ENCODE data around the gene PRDM16. TPM values are rescaled to one million over a fixed set of nuclear protein-coding genes. Genes with fewer than 3 reads are reported as not detected.

The PRDM16 gene
- total RNA-seq, 1 donor from 2014 or later: 0.43 TPM

DNA sequence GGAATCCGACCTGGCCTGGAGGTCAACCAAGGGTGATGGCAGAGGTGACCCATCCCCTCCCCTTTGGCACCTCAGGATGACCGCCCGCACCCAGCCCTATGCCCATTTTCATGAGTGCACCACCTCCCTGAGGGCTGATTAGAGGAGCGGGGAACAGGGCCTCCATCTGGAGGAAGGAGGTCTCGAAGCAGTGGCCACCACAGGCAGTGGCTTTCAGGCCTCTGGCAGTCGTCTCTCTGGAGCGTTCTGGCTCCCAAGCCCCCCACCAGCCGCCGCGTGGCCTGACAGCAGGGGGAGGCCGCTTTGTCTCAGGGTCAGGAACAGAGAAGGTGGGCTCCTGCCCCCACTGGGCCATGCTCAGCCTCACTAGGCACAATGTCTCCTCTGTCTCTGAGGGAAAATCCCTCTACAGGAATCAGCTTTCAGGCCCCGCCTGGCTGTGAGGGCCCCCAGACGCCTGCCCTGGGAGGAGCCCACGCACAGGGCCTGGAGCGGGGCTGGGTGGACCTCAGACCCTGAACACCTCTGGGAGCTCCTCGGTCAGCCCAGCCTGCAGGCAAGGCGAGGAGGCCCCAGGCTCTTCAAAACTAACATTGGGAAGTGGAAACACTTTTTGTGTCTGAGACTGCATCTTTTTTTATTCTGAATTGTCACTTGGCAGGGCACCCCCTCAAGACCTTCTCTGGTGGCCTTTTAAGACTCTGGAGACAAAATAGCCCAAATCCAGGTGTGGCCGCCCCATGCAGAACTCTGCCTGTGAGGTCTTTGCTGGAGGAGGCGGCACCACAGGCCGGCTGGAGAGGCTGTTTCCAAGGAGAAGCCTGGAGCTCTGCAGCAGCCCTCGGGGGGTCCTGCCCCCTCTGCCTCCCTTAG is 257.7 kb downstream of the PRDM16 start:
- no peaks in the 10 kb centered on the region for H3K36me3 ChIP-seq (ENCODE audit: insufficient read depth, low read length)
- peaks cover 4% of the 10 kb centered on the region for H3K4me1 ChIP-seq (ENCODE audit: insufficient read depth, low read length)
- H3K4me3 Mint-ChIP-seq (ENCODE audit: unreplicated experiment): no peak overlapping the region
- no peaks in the 10 kb centered on the region for H3K9me3 ChIP-seq (ENCODE audit: insufficient read depth, low read depth, low read length)
- H3K27ac Mint-ChIP-seq (ENCODE audit: unreplicated experiment): no peak overlapping the region
- no peaks in the 10 kb centered on the region for H3K36me3 Mint-ChIP-seq (ENCODE audit: low read depth, unreplicated experiment)
- peaks cover 3% of the 10 kb centered on the region for H3K27me3 ChIP-seq (ENCODE audit: insufficient read depth, low read length)
- no peak for TF ChIP-seq EZH2 (IDR thresholded peaks at IDR 0.05; ENCODE audit: insufficient read depth, low read length)
- TF ChIP-seq, protein P1, sequence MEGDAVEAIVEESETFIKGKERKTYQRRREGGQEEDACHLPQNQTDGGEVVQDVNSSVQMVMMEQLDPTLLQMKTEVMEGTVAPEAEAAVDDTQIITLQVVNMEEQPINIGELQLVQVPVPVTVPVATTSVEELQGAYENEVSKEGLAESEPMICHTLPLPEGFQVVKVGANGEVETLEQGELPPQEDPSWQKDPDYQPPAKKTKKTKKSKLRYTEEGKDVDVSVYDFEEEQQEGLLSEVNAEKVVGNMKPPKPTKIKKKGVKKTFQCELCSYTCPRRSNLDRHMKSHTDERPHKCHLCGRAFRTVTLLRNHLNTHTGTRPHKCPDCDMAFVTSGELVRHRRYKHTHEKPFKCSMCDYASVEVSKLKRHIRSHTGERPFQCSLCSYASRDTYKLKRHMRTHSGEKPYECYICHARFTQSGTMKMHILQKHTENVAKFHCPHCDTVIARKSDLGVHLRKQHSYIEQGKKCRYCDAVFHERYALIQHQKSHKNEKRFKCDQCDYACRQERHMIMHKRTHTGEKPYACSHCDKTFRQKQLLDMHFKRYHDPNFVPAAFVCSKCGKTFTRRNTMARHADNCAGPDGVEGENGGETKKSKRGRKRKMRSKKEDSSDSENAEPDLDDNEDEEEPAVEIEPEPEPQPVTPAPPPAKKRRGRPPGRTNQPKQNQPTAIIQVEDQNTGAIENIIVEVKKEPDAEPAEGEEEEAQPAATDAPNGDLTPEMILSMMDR (IDR thresholded peaks at IDR 0.05; ENCODE audit: insufficient read depth, low read depth, low read length): no peak
- H3K27me3 Mint-ChIP-seq (ENCODE audit: low read depth, unreplicated experiment): peaks cover 27% of the 10 kb centered on the region
- H3K27ac ChIP-seq (ENCODE audit: low read depth, low read length): no peak overlapping the region
- H3K4me3 ChIP-seq (ENCODE audit: insufficient read depth, low read depth, low read length): no peak overlapping the region
- H3K79me2 ChIP-seq (ENCODE audit: insufficient read depth, low read length): no peaks in the 10 kb centered on the region
- peaks cover 2% of the 10 kb centered on the region for H3K9me3 Mint-ChIP-seq (ENCODE audit: unreplicated experiment)
- H4K20me1 ChIP-seq (ENCODE audit: insufficient read depth, low read length): peaks cover 7% of the 10 kb centered on the region
- H2AFZ ChIP-seq (ENCODE audit: low read depth, low read length): no peak overlapping the region
- DNase-seq (ENCODE audit: low read depth) (no peak), FAIRE-seq (no peak)
- peaks cover 1% of the 10 kb centered on the region for H3K4me1 Mint-ChIP-seq (ENCODE audit: low read depth, unreplicated experiment)
- H3K9ac ChIP-seq (ENCODE audit: low read length): no peak overlapping the region
- no peak overlapping the region for H3K4me2 ChIP-seq (ENCODE audit: low read length)

DNA sequence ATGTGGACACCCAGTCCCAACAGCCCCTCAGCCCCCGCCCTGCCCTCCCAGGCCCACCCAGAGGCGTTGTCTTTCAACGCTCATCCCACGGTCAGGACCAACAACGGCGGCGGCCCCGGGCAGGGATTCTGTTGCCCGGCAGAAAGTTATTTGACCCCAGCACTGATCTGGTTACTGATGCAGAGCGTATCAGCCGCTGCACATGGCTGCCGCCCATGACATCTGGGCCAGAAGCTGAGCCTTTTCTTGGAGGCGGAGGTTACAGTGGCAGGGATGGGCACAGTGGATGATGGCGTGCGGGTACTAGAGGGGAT is 258.3 kb downstream of the PRDM16 start:
- H4K20me1 ChIP-seq (ENCODE audit: insufficient read depth, low read length): peaks cover 4% of the 10 kb centered on the region
- no peaks in the 10 kb centered on the region for H3K79me2 ChIP-seq (ENCODE audit: insufficient read depth, low read length)
- H3K4me3 ChIP-seq (ENCODE audit: insufficient read depth, low read depth, low read length): no peak overlapping the region
- no peak overlapping the region for H2AFZ ChIP-seq (ENCODE audit: low read depth, low read length)
- H3K27ac ChIP-seq (ENCODE audit: low read depth, low read length): no peak overlapping the region
- no peak overlapping the region for H3K9ac ChIP-seq (ENCODE audit: low read length)
- no peak for DNase-seq (ENCODE audit: low read depth)
- no peak for FAIRE-seq
- Mint-ChIP-seq H3K27me3 (ENCODE audit: low read depth, unreplicated experiment) (peaks cover 30% of the 10 kb centered on the region), H3K4me1 (ENCODE audit: low read depth, unreplicated experiment) (peaks cover 1% of the 10 kb centered on the region), H3K9me3 (ENCODE audit: unreplicated experiment) (peaks cover 2% of the 10 kb centered on the region), H3K36me3 (ENCODE audit: low read depth, unreplicated experiment) (no peaks in the 10 kb centered on the region), H3K27ac (ENCODE audit: unreplicated experiment) (no peak overlapping the region), H3K4me3 (ENCODE audit: unreplicated experiment) (no peak overlapping the region)
- TF ChIP-seq EZH2 (IDR thresholded peaks at IDR 0.05; ENCODE audit: insufficient read depth, low read length): no peak
- TF ChIP-seq, protein P1 (IDR thresholded peaks at IDR 0.05; ENCODE audit: insufficient read depth, low read depth, low read length): no peak
- no peak overlapping the region for H3K4me2 ChIP-seq (ENCODE audit: low read length)
- H3K9me3 ChIP-seq (ENCODE audit: insufficient read depth, low read depth, low read length): no peaks in the 10 kb centered on the region
- H3K27me3 ChIP-seq (ENCODE audit: insufficient read depth, low read length): peaks cover 3% of the 10 kb centered on the region
- peaks cover 4% of the 10 kb centered on the region for H3K4me1 ChIP-seq (ENCODE audit: insufficient read depth, low read length)
- H3K36me3 ChIP-seq (ENCODE audit: insufficient read depth, low read length): no peaks in the 10 kb centered on the region

All from astrocyte (in vitro differentiated cells and primary cell).